Thymus (tissue), 11 donors: ENCODE measurements around the gene BLVRB. TPM values are rescaled to one million over a fixed set of nuclear protein-coding genes. Genes with fewer than 3 reads are reported as not detected.
"Not testable (repeated sequence)": the region's sequence is repeated elsewhere in the genome, so short reads cannot be mapped to it uniquely, and the experiment has no call there.

Experiments used
- DNase-seq, 9 donors: peaks; one replicate each; pipeline ENCODE4 v3.0.0-alpha.2; 2013; ENCODE audit warnings: low spot score in 9 of 9, low read depth in 6 of 9, missing footprints in 1 of 9
- H3K27ac ChIP-seq, 2 donors: one replicate each; pipeline ENCODE4 v1.5.1; 2013; ENCODE audit warnings: control low read depth in 1 of 2, low read depth in 1 of 2, low read length in 1 of 2, mild to moderate bottlenecking in 1 of 2, moderate library complexity in 1 of 2
- H3K27me3 ChIP-seq, 2 donors: one replicate each; pipeline ENCODE4 v1.5.1; 2013; ENCODE audit warnings: low read length in 1 of 2; ENCODE audit not compliant: control insufficient read depth in 2 of 2, insufficient read depth in 1 of 2
- H3K36me3 ChIP-seq, 2 donors: one replicate each; pipeline ENCODE4 v1.5.1; 2013; ENCODE audit warnings: low read length in 1 of 2, mild to moderate bottlenecking in 1 of 2, moderate library complexity in 1 of 2; ENCODE audit not compliant: control insufficient read depth in 2 of 2, insufficient read depth in 2 of 2
- H3K4me1 ChIP-seq, 2 donors: one replicate each; pipeline ENCODE4 v1.5.1; 2013; ENCODE audit warnings: low read length in 2 of 2; ENCODE audit not compliant: control insufficient read depth in 2 of 2, insufficient read depth in 2 of 2
- H3K4me3 ChIP-seq, 2 donors: one replicate each; pipeline ENCODE4 v1.5.1; 2013; ENCODE audit warnings: low read length in 2 of 2, control low read depth in 1 of 2, mild to moderate bottlenecking in 1 of 2
- H3K9me3 ChIP-seq, 2 donors: one replicate each; pipeline ENCODE4 v1.5.1; 2013; ENCODE audit warnings: low read length in 1 of 2, mild to moderate bottlenecking in 1 of 2; ENCODE audit not compliant: control insufficient read depth in 2 of 2, insufficient read depth in 1 of 2
- WGBS: extraction: QIAGEN DNeasy Blood & Tissue Kit; methylation state at CpG from one replicate; pipeline ENCODE4 v1.1.7; 2013; 5-methylcytosine and 5-hydroxymethylcytosine counted together
- polyA plus RNA-seq: library from polyadenylated mRNA; stranded (reverse); fragments of 200-250 nt; gene quantifications from one replicate; pipeline ENCODE4 v1.2.3, GENCODE V29; 2013
- total RNA-seq: library from RNA; stranded (reverse); fragments of 120-200 nt; gene quantifications from one replicate; pipeline ENCODE4 v1.2.4, GENCODE V29; 2013
- donor health status: healthy.

Gene BLVRB
- total and polyA plus RNA-seq, 2 donors: 49.9 to 88.8 TPM

DNA sequence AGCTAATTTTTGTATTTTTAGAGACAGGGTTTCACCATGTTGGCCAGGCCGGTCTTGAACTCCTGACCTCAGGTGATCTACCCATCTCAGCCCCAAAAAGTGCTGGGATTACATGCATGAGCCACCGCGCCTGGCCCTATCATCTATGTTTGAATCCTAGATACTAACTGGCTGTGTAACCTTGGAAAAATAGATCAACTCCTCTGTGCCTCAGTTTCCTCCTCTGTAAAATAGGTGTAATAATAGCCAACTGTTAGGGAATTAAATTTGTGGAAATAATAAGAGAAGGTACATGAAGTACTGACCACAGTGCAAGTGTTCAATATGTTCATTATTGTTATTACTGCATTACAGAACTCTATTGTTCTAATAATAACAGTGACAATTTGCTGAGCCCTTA, 5.6 kb upstream of the BLVRB start:
- WGBS: 100% methylated on average over 3 of the region's 3 CpGs
- H3K4me1 ChIP-seq: peaks cover 4 to 7% of the 10 kb centered on the region in 2 donors

GRCh38 chr19:40469011-40469410, 3.5 kb upstream of the BLVRB start:
- Histone ChIP-seq H3K36me3 (no peaks in the 10 kb centered on the region), H3K27ac (no peak overlapping the region), H3K27me3 (peaks cover 28 to 56% of the 10 kb centered on the region in 2 donors), H3K4me3 (no peak overlapping the region), H3K4me1 (peaks cover 9 to 19% of the 10 kb centered on the region in 2 donors), H3K9me3 (peaks cover 0 to 7% of the 10 kb centered on the region in 2 donors)
- 95% methylated on average over 6 of the region's 6 CpGs for WGBS
- DNase-seq: no peak

More for the DNA sequence above, 5.6 kb upstream of the BLVRB start:
- peaks cover 27 to 36% of the 10 kb centered on the region in 2 donors for H3K27me3 ChIP-seq
- no peak for DNase-seq
- H3K4me3 ChIP-seq: no peak overlapping the region
- H3K27ac ChIP-seq: no peak overlapping the region
- no peaks in the 10 kb centered on the region for H3K36me3 ChIP-seq
- no peaks in the 10 kb centered on the region for H3K9me3 ChIP-seq

GRCh38 chr19:40466985-40467734, 1.6 kb upstream of the BLVRB start, which contains the start of gene SPTBN4:
Gene SPTBN4 (plus strand): TSS chr19:40467001. CDS start chr19:40472622, 5,621 bp downstream.
- Histone ChIP-seq H3K36me3 (no peaks in the 10 kb centered on the region), H3K4me3 (peak within 1 kb of the TSS; percentile 19 to 51), H3K27me3 (peaks cover 28 to 56% of the 10 kb centered on the region in 2 donors), H3K4me1 (peaks cover 9 to 19% of the 10 kb centered on the region in 2 donors), H3K9me3 (peaks cover 0 to 7% of the 10 kb centered on the region in 2 donors), H3K27ac (no peak within 1 kb of the TSS)
- DNase-seq: no peak
- WGBS: 5% methylated on average over 87 of the region's 87 CpGs

- Histone ChIP-seq H3K27me3 (peaks cover 28 to 56% of the 10 kb centered on the region in 2 donors), H3K4me1 (peaks cover 9 to 21% of the 10 kb centered on the region in 2 donors), H3K4me3 (peak overlapping the region; percentile 19 to 51), H3K9me3 (peaks cover 0 to 7% of the 10 kb centered on the region in 2 donors), H3K36me3 (no peaks in the 10 kb centered on the region), H3K27ac (no peak overlapping the region)
- no peak for DNase-seq
- 25% methylated on average over 48 of the region's 48 CpGs for WGBS
These were observed 857 bp upstream of the BLVRB start for GRCh38 chr19:40466219-40466984.

GRCh38 chr19:40465025-40465556, 454 bp downstream of the BLVRB start:
- 15% methylated on average over 11 of the region's 11 CpGs for WGBS
- peak in 1 of 9 donors; percentile 28 for DNase-seq
- H3K4me1 ChIP-seq: peaks cover 9 to 21% of the 10 kb centered on the region in 2 donors

GRCh38 chr19:40464059-40465024, 1.2 kb downstream of the BLVRB start:
- WGBS: 25% methylated on average over 11 of the region's 11 CpGs
- peak in 7 of 9 donors; percentile 38 to 77 (median 55) for DNase-seq
- Histone ChIP-seq H3K36me3 (no peaks in the 10 kb centered on the region), H3K4me3 (peak overlapping the region in 1 of 2 donors; percentile 53), H3K27me3 (peaks cover 28 to 50% of the 10 kb centered on the region in 2 donors), H3K9me3 (peaks cover 0 to 7% of the 10 kb centered on the region in 2 donors), H3K27ac (peak overlapping the region; percentile 45 to 62), H3K4me1 (peaks cover 9 to 21% of the 10 kb centered on the region in 2 donors)

More at GRCh38 chr19:40465025-40465556, 454 bp downstream of the BLVRB start:
- Histone ChIP-seq H3K27ac (peak overlapping the region; percentile 45 to 62), H3K4me3 (peak overlapping the region; percentile 51 to 53), H3K36me3 (no peaks in the 10 kb centered on the region), H3K9me3 (peaks cover 0 to 7% of the 10 kb centered on the region in 2 donors), H3K27me3 (peaks cover 28 to 53% of the 10 kb centered on the region in 2 donors)

DNA sequence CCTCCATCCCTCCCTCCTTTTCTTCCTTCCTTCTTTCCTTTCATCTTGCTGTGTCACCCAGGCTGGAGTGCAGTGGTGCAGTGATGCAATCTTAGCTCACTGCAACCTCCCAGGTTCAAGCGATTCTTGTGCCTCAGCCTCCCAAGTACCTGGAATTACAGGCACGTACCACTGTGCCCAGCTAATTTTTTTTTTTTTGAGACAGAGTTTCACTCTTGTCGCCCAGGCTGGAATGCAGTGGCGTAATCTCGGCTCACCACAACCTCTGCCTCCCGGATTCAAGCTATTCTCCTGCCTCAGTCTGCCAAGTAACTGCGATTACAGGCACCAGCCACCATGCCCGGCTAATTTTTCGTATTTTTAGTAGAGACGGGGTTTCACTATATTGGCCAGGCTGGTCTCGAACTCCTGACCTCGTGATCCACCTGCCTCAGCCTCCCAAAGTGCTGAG, 1.9 kb downstream of the BLVRB start:
- 86% methylated on average over 12 of the region's 12 CpGs for WGBS
- Histone ChIP-seq H3K4me1 (peaks cover 9 to 21% of the 10 kb centered on the region in 2 donors), H3K27me3 (peaks cover 25 to 43% of the 10 kb centered on the region in 2 donors)
- H3K27ac ChIP-seq, H3K4me3 ChIP-seq, H3K9me3 ChIP-seq, DNase-seq, H3K36me3 ChIP-seq: not testable (repeated sequence)

DNA sequence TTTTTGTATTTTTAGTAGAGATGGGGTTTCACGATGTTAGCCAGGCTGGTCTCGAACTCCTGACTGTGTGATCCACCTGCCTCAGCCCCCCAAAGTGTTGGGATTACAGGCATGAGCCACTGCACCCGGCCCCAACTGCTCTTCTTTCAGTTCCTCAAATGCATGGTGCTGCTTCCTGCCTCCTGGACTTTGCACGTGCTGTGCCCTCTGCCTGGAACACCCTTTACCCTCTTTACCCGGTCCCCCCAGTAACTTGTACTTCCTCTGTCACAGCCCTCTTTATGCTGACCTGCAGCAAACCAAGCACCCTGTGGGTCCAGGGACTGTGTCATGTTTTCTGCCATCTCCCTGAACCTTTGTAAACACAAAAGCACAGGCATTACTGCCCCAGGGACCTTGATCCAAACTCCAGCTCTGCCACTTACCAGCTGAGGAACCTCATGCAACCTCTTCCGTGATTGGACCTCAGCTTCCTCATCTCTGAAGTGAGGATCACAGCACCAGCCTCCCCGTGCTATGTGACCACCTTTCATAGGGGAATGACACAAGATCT, 3.8 kb downstream of the BLVRB start:
- Histone ChIP-seq H3K9me3 (peaks cover 0 to 7% of the 10 kb centered on the region in 2 donors), H3K4me3 (no peak overlapping the region), H3K27ac (no peak overlapping the region), H3K27me3 (peaks cover 6 to 26% of the 10 kb centered on the region in 2 donors), H3K4me1 (peaks cover 4 to 21% of the 10 kb centered on the region in 2 donors), H3K36me3 (no peaks in the 10 kb centered on the region)
- 60% methylated on average over 7 of the region's 7 CpGs for WGBS
- DNase-seq: no peak
